Chondrocyte (in vitro differentiated cells): ENCODE data around the gene RSRC1. TPM values are rescaled to one million over a fixed set of nuclear protein-coding genes. Genes with fewer than 3 reads are reported as not detected.

ENCODE experiments used
- DNase-seq: peaks from one replicate; pipeline ENCODE4 v3.0.0; 2021; ENCODE audit warnings: mixed read lengths, low spot score
- H3K27ac Mint-ChIP-seq: one replicate; pipeline ENCODE4 v1.8.0; 2021; ENCODE audit warnings: mild to moderate bottlenecking, moderate library complexity, mixed read lengths; ENCODE audit not compliant: unreplicated experiment
- H3K27me3 Mint-ChIP-seq: 2 replicates; pipeline ENCODE4 v1.8.0; 2021; ENCODE audit warnings: low read depth, mixed read lengths
- H3K36me3 Mint-ChIP-seq: 2 replicates; pipeline ENCODE4 v1.8.0; 2021; ENCODE audit warnings: low read depth, mixed read lengths
- H3K4me1 Mint-ChIP-seq: 2 replicates; pipeline ENCODE4 v1.8.0; 2021; ENCODE audit warnings: low read depth, mild to moderate bottlenecking, mixed read lengths
- H3K4me3 Mint-ChIP-seq: one replicate; pipeline ENCODE4 v1.8.0; 2021; ENCODE audit warnings: mild to moderate bottlenecking, moderate library complexity, mixed read lengths; ENCODE audit not compliant: unreplicated experiment
- H3K9me3 Mint-ChIP-seq: 2 replicates; pipeline ENCODE4 v1.8.0; 2021; ENCODE audit warnings: low read depth, mixed read lengths
- total RNA-seq: library from RNA; stranded (reverse); gene quantifications from 3 replicates; pipeline ENCODE4 v1.2.1, GENCODE V29; 2021
- TF ChIP-seq, protein P1 (sequence below): fragments of 200-600 bp; sonication (generic); IDR thresholded peaks from 2 replicates; pipeline ENCODE4 v1.5.0; 2021; ENCODE audit warnings: antibody characterized with exemption, mild to moderate bottlenecking, moderate library complexity

RSRC1 gene
- total RNA-seq, 1 donor from 2014 or later, result 23.5 TPM

DNA sequence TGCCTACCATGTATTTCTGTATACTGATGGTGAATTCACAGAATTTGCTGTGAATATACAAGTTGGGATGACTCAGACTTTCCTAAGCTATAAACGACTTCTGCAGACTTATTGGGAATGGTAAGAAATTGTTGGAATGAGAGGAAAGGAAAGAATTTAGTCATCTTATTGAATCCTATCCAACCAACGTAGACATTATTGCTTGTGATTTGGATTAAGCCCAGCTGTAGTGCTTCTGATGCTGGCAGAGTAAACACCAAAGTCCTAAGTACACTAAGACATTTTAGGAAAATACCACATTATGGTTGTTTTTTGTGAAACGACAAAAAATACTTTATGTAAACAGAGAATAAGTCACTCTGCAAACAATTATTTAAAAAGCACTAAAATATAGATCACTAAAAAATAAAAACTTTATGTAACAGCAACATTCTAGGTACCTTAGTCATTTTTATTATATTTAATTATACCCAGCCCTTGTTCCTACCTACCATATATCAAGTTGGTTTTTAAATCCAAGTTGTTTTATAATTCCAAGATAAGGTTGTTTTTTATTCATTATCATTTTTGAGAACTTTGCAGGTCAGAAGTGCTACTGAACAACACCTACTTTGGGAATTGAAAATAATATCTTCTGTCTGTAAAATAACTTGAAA lies 361.9 kb downstream of the RSRC1 start:
- TF ChIP-seq, protein P1, sequence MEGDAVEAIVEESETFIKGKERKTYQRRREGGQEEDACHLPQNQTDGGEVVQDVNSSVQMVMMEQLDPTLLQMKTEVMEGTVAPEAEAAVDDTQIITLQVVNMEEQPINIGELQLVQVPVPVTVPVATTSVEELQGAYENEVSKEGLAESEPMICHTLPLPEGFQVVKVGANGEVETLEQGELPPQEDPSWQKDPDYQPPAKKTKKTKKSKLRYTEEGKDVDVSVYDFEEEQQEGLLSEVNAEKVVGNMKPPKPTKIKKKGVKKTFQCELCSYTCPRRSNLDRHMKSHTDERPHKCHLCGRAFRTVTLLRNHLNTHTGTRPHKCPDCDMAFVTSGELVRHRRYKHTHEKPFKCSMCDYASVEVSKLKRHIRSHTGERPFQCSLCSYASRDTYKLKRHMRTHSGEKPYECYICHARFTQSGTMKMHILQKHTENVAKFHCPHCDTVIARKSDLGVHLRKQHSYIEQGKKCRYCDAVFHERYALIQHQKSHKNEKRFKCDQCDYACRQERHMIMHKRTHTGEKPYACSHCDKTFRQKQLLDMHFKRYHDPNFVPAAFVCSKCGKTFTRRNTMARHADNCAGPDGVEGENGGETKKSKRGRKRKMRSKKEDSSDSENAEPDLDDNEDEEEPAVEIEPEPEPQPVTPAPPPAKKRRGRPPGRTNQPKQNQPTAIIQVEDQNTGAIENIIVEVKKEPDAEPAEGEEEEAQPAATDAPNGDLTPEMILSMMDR, result no peak
- peak overlapping the region; percentile 15 for H3K27ac Mint-ChIP-seq
- H3K36me3 Mint-ChIP-seq, result no peaks in the 10 kb centered on the region
- peaks cover 19% of the 10 kb centered on the region for H3K4me1 Mint-ChIP-seq
- H3K9me3 Mint-ChIP-seq, result no peaks in the 10 kb centered on the region
- DNase-seq, result no peak
- H3K27me3 Mint-ChIP-seq, result no peaks in the 10 kb centered on the region
- H3K4me3 Mint-ChIP-seq, result no peak overlapping the region

DNA sequence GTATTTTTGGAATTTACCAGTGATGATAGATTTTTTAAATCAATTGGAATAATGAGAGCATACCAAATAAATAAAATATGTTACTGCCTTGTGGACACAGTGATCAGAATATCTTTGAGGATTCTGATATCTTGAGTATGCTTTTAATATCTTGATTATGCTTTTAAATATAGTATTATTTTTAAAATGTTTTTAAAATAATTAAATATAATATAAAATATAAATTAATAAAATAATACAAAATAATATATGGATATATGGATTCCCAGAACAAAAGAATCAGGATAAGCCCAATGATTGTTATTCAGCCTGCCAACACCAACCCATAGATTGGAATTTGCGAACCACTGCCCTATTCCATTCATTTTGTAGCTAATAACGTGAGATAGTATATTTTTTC lies 369.2 kb downstream of the RSRC1 start:
- Mint-ChIP-seq H3K27me3 (no peaks in the 10 kb centered on the region), H3K4me3 (no peak overlapping the region), H3K9me3 (no peaks in the 10 kb centered on the region), H3K4me1 (no peaks in the 10 kb centered on the region), H3K36me3 (no peaks in the 10 kb centered on the region), H3K27ac (no peak overlapping the region)
- TF ChIP-seq, protein P1, result no peak
- DNase-seq, result no peak

DNA sequence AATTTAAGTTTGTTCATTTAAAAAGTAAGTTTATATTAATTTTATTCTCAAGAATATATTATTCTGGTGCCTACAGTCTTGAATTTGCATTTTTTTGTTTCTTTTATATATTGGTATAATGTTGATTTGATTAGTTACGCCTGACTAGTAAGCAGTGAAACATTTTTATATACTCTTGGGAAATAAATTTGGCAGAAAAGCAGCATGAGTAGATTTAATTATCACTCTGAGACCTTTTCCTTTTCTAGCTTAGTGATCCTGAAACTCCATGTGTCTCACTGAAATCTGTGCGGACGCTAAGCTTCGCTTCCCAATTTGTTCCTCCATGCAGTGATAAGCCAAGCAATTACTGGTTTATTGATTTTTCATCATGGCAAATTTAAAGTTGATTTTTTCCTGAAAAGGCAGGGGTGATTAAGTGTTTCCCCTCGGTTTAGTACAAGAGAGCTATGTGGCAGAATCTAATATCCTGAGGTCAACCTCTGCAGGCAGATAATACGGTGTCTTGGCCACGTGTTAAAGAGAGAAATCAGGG lies 373.9 kb downstream of the RSRC1 start:
- no peak overlapping the region for H3K27ac Mint-ChIP-seq
- no peaks in the 10 kb centered on the region for H3K9me3 Mint-ChIP-seq
- TF ChIP-seq, protein P1, result no peak
- peaks cover 5% of the 10 kb centered on the region for H3K4me1 Mint-ChIP-seq
- DNase-seq, result no peak
- no peak overlapping the region for H3K4me3 Mint-ChIP-seq
- no peaks in the 10 kb centered on the region for H3K27me3 Mint-ChIP-seq
- H3K36me3 Mint-ChIP-seq, result no peaks in the 10 kb centered on the region

DNA sequence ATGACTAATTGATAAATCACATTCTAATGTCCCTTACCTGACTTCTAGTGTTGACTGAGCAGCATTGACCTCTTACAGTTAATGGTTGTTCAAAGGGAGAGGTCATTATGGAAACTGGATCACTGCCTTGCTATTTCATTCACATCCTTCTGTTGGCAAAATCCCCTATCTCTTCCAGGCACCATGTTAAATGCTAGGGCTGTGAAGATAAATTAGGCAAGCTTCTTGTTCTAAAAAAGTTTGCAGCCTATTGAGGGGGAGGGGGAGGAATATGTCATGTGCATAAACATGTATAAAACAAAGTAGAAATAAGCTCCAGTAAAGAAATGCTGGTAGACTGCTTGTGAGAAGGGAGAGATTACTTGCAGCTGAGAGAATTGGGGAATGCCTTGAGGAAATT lies 376.3 kb downstream of the RSRC1 start:
- no peaks in the 10 kb centered on the region for H3K36me3 Mint-ChIP-seq
- H3K27ac Mint-ChIP-seq, result no peak overlapping the region
- DNase-seq, result no peak
- TF ChIP-seq, protein P1, result no peak
- H3K27me3 Mint-ChIP-seq, result no peaks in the 10 kb centered on the region
- H3K4me3 Mint-ChIP-seq, result no peak overlapping the region
- H3K9me3 Mint-ChIP-seq, result no peaks in the 10 kb centered on the region
- peaks cover 5% of the 10 kb centered on the region for H3K4me1 Mint-ChIP-seq

DNA sequence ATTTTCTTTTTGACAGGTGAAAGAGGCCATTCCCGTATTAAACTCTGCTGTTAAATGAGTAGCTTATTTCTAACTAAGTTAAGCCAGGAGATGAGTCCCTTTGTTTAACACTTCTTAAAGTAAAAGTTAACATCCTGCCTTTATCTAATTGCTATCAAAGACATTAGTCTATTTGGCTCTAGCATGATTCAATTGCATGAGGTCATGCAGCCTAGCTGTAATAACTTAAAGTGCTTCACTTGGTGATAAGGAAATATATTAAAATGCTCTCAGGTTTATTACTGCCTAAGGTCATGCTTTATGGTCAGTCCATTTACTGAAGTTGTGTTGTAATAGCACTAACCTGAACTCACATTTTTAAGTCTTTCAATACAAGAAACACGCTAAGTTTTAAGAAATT lies 378.8 kb downstream of the RSRC1 start:
- DNase-seq, result no peak
- no peaks in the 10 kb centered on the region for H3K36me3 Mint-ChIP-seq
- no peaks in the 10 kb centered on the region for H3K27me3 Mint-ChIP-seq
- no peak overlapping the region for H3K4me3 Mint-ChIP-seq
- TF ChIP-seq, protein P1, result no peak
- H3K27ac Mint-ChIP-seq, result no peak overlapping the region
- peaks cover 5% of the 10 kb centered on the region for H3K4me1 Mint-ChIP-seq
- no peaks in the 10 kb centered on the region for H3K9me3 Mint-ChIP-seq
